ENCODE measurements around the gene ZNF107.
"Not testable (repeated sequence)": the region's sequence is repeated elsewhere in the genome, so short reads cannot be mapped to it uniquely, and the experiment has no call there.

ZNF107 gene

GRCh38 chr7:64733550-64734240 lies 67.8 kb downstream of the ZNF107 start:
- no peak for DNase-seq (ENCODE audit: low spot score)

GRCh38 chr7:64736575-64736974 lies 70.6 kb downstream of the ZNF107 start:
- DNase-seq (ENCODE audit: low spot score) = no peak

GRCh38 chr7:64738403-64738802 lies 72.5 kb downstream of the ZNF107 start:
- DNase-seq (ENCODE audit: low spot score) = not testable (repeated sequence)

GRCh38 chr7:64738953-64739352 lies 73.0 kb downstream of the ZNF107 start:
- not testable (repeated sequence) for DNase-seq (ENCODE audit: low spot score)

GRCh38 chr7:64744680-64745079 lies 78.7 kb downstream of the ZNF107 start:
- no peak for DNase-seq (ENCODE audit: low spot score)

- DNase-seq (ENCODE audit: low spot score) = no peak
Observed at GRCh38 chr7:64747802-64748201, 81.9 kb downstream of the ZNF107 start.

- DNase-seq (ENCODE audit: low spot score) = no peak
Observed at GRCh38 chr7:64753032-64753431, 87.1 kb downstream of the ZNF107 start.

- no peak for DNase-seq (ENCODE audit: low spot score)
Observed at GRCh38 chr7:64755865-64756264, 89.9 kb downstream of the ZNF107 start.

GRCh38 chr7:64758151-64758550 lies 92.2 kb downstream of the ZNF107 start:
- DNase-seq (ENCODE audit: low spot score) = no peak

Measured in kidney tubule cell (primary cell).